Activated CD8-positive, alpha-beta memory T cell treated with anti-CD3 and anti-CD28 coated beads for 48 hours (primary cell): ENCODE results near the gene LPCAT1.
"Not testable (repeated sequence)": the region's sequence is repeated elsewhere in the genome, so short reads cannot be mapped to it uniquely, and the experiment has no call there.

ENCODE experiments used
- DNase-seq, 3 experiments: peaks; one replicate each; pipeline ENCODE4 v3.0.0-alpha.2; 2020; ENCODE audit warnings: low read depth in 2 of 3, low spot score in 2 of 3

LPCAT1 gene

DNA sequence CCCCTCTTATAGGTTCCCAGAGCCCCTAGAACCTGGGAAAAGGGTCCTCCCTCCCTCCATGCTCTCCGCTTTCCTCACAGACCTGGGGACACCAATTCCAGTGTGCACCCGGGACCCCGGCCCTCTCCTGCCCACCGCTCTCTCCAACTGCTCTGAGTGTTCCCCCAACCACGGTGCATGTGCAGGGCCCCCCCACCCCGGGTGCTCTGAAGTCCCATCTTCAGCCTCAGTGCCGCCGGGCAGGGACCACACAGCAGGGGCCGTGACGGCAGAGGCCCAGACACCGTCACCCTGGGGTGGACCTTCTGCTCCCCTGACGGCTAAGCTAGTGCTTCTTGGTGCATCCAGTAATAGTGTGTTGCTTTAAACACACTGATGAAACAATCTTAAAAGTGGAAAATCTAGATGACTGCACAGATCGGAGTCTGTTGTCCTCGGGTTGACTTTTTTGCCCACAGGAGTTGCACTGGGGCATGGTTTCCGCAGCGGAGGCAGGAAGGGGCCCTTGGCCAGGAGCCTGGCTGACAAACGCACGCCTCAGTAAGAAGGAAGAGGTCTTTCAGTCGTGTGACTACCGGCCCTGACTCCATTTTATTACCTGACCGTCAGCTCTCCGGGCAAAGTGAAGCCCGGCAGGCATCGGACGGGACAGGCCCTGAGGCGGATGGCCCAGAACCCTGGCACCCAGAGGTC is 42.3 kb downstream of the LPCAT1 start:
- DNase-seq: no peak

DNA sequence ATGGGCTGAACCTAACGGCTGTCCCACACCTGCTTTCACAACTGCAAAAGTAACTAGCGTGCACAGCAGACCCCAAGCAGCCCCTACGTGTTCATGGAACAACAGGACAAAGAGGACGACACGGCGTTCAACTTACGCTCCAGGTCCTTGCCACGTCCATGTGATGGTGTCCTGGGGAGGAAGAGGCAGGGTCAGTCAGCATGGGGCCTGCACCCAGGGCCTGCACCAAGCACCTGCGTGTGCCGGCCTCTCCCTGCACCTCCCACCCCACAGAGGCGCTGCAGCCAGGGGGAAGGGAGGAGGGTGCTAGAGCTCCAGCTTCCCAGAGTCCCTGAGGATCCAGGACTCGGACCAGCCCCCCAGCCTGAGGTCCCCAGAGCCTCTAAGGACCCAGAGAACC is 43.0 kb downstream of the LPCAT1 start:
- no peak for DNase-seq

DNA sequence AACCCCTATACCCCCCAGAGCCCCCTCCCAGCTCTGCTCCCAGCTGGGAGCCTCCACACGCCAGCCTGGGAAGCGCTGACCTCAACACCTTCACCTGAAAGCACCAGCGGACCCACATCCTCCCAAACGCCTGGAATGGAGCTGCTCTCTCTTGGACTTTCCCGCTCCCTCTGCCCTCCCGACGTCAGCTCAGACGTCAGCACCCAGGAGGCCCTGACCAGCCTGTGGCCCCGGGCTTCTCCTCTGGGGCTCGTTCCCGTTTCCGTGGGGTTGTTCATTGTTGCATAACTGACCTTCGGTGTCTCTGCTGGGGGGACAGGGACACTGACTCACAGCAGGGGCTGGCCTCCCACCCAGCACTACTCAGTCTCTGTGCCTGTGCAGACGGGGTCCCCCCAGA is 43.5 kb downstream of the LPCAT1 start:
- DNase-seq: no peak

DNA sequence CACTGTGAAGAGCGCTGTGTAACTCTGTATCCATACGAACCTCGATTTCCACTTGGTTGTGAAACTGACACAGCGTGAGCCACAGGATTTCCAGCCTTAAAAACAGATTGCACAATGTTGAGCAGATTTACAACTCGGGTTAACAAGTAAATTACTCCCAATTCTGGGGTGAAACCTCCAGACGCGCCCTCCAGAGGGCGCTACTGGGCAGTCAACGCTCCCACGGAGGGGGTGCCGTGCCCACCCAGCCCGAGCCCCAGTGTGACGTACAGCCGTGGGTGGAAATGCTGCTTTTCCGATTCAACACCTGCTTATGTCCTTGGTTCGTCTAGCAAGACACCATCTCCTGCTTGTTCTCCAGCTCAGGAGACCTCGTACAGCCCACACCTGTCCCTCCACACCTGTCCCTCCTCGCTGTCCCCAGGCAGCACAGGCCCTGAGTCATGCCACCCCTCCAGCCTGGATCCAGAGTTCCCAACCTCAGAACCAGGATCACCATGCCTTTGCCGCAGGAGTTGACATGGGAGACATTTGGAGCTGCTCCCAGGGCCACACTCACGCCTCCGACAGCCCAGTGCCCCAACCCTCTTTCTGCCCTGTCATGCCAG is 44.1 kb downstream of the LPCAT1 start:
- DNase-seq: peak in 1 of 3 experiments; percentile 40

DNA sequence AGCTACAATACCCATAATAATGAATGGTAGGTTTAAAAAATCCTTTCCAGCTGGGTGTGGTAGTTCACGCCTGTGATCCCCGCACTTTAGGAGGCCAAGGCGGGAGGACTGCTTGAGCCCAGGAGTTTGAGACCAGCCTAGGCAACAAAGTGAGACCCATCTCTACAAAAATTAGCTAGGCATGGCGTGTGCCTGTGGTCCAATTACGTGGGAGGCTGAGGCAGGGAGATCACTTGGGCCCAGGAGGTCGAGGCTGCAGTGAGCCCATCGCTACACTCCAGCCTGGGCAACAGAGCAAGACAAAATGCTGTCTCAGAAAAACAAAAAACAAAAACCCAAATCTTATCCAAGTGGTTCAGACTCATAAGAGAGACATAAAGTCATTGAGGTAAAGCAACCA is 44.7 kb downstream of the LPCAT1 start:
- no peak for DNase-seq

DNA sequence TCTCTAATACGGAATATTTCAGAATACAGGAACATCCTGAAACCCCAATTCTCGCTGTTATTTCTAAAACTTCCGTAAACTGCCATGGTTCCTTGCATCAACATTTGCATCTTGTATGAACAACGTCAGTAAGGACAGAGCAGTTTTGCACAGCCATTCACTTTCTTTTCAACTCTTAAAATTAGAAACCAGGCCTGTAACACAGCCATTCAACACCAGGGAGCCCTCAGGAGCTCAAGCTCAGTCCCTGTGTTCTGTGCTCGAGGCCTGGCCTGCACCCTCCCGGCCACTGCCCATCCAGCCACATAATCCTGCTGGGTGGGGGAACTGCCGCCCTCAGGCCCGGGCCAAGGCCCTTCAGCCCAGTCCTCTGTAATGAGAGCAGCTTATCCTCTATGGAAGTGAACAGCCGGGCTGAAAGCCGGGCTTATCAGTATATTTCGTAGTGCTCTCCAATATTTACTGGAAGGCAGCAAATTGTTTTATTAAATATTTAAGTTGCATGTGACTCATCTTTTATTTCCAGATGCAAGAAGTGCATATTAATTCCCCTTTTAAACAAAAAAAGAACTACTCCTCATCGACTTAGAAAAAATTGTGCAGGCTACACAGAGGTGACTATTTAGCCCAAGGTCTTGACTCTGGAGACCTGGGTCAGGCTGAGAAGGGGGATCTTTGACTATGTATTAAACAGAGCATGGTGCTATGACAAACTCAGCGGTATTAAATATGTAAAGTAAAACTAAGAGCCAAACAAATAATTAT is 45.3 kb downstream of the LPCAT1 start:
- no peak for DNase-seq

DNA sequence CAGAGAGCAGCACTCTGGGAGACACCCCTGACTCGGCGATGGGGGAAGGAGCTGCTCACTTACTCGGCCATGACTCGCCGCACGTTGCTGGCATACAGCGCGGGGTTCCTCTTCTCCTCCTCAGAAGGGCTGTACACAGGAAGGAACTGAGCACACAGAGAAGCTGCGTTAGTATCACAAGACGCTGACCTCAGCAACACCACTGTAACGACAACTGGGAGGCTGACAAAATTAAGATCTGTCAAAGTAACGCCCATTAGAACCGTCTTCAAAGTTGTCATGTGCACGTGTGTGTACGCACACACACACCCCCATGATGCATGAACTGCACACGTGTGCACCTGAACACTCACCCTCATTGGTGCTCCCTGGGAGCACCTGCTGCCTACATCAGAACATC is 46.4 kb downstream of the LPCAT1 start:
- no peak for DNase-seq

DNA sequence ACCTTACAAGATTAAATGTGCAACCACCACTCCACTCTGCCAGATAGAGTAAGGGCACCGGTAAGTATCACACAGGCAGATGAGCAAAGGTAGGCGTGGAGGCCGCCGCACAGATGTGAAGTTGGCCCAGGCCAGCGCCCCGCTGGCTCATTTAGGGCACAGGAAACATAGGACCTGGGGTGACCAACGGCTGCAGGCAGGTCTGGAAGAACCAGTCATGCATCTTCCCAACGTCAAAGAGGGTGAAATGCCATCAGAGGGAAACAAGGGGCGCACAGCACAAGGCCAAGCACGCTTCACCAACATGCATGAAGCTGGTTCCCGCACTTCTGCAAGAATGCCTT is 46.8 kb downstream of the LPCAT1 start:
- no peak for DNase-seq

DNA sequence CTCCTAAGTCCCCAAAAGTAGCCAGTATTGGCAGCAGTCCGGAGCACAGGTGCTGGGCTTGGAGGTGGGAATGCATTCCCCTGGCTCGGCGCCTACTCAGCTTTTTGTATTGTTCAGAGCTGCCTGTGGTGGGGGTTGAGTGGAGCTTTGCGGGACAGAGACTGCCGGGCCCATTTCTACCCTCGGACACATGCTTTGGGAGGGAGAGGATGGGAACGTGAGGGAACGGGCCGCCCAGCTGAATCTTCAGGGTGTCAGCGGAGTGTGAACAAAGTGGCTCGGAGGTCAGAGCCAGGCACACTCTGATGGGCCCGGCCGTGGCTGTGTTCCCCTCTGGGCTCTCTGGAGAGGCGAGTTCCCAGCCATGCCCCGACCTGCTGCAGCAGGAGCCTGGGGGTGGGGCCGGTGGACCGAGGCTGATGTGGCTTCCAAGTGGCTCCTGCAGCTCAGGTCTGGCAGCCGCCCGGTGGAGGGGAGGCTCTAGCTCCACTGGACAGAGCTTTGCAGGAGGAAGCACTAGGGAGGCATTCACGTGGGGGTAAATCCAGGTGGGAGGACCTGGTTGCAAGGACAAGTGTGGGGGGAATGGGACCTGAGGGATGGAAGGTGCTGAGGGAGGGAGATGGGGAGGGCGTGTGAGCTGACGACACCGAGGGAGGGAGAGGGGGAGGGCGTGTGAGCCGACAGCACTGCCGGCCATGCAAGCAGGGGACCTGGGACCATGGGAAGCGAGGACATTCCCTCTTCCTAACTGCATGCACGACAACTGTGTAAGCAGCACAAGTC is 47.4 kb downstream of the LPCAT1 start:
- DNase-seq: no peak

DNA sequence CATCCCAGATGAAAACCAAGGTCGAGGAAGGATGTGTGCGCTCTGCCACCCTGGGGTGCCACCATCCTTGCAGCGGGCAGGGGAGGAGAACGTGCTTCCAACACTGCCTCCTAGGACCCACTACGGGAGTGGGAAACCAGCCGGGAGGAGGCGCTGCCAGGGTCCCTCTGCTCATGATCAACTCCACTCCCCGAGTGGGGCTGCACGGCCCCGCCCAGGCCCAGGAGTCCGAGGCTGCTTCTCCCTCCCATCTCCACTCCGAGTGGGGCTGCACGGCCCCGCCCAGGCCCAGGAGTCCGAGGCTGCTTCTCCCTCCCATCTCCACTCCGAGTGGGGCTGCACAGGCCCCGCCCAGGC is 48.2 kb downstream of the LPCAT1 start:
- DNase-seq: not testable (repeated sequence)

DNA sequence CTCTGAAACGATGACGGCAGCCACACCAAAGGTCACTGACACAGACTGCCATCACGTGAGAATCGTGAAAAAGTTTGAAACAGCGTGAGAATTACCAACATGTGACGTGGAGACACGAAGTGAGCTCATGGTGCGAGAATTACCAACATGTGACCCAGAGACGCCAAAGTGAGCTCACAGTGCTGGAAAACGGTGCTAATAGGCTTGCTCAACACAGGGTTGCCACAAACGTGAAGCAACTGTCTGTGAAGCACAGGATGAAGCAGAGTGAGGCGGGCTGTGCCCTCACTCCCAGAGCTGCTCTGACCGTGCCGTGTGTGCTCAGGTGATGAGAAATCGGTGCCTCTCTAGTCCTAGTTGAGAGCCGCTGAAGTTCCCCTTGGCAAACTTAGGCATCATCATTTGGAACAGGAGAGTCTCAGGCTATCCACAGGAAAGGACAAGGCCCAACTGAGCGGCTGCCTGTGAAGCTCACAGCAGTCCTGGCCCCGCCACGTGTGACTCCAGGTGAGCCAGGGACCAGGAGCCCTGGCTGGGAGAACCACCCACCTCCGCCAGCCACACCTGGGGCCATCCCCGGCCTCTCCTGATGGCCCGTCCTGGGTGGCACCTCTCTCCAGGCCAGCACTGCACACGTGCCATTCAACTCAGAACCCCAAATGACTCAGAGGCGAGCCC is 48.8 kb downstream of the LPCAT1 start:
- DNase-seq: no peak

DNA sequence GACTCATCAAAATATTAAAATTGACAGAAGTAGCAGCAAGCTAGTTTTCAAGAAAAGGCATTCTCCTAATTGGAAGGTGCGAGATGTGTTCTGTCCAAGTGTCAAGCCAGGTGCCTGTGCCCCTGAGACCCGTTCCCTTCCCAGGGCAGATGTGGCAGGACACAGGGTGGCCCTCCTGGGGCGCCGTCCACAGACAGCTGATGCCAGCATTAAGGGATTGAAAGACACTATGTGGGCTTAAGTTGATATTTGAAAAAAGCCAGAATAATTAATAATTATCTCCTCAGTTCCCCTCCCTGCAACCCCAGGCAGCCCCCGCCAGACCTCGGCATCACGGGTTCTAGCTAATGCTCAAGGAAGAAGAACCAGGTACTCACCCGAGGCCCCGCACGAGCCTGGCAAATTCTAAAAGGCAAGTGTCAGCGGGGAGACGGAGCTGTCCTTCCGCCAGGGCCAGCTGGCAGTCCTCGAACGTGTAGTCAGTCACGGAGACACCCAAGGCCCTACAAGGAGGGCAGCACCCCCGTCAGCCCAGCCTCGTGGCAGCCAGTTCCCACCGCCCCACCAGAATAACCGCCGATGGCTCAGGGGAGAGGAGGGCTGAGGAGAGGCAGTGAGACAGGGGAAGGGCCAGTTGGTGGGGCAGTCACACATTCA is 49.4 kb downstream of the LPCAT1 start:
- DNase-seq: no peak

DNA sequence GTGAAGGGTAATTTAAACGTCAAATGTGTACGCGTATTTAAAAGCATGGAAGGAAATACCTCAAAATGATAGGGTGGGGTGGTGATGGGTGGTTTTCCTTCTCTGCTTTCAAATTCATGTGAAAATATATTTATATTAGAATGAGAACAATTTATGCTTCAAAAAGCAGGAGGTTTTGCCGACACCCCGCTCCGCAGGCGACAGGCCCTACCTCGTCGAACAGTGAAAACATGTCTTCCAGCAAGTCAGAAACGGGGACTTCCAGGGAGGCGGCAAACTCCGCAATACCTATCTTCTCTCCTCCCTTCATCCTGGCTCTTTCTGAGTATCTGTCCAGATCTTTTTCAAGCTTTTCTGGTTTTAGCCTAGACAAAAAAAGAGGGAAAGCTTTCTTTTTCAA is 50.0 kb downstream of the LPCAT1 start:
- DNase-seq: no peak

DNA sequence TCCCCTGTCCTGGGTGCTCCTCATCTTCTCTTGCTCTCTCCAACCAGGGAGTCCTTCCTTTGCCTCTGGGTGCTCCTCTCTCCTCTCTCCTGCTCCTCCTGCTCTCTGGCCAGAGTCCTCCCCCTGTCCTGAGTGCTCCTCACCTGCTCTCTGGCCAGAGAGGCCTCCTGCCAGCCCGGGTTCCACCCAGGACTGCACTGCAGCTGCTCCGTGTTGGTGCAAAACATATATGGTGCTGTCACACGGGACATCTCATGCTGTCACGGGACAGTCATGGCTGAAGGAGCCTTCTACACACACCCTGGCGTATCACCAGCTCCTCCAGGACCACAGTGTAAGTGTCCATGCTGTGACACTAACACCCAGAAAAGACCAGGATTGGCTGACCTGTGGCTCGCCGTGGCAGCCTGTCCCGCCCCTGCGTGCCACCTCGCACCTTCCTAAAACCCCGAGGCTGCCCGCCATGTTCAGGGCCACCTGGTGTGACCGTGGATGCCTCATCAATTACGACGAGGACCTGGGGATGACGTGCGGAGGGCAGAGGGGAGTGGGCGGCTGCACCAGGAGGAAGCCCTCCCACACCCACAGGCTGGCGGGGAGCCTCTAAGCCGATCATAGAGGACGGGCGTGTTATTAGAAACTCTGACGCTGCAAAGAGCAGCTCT is 50.7 kb downstream of the LPCAT1 start:
- DNase-seq: no peak

DNA sequence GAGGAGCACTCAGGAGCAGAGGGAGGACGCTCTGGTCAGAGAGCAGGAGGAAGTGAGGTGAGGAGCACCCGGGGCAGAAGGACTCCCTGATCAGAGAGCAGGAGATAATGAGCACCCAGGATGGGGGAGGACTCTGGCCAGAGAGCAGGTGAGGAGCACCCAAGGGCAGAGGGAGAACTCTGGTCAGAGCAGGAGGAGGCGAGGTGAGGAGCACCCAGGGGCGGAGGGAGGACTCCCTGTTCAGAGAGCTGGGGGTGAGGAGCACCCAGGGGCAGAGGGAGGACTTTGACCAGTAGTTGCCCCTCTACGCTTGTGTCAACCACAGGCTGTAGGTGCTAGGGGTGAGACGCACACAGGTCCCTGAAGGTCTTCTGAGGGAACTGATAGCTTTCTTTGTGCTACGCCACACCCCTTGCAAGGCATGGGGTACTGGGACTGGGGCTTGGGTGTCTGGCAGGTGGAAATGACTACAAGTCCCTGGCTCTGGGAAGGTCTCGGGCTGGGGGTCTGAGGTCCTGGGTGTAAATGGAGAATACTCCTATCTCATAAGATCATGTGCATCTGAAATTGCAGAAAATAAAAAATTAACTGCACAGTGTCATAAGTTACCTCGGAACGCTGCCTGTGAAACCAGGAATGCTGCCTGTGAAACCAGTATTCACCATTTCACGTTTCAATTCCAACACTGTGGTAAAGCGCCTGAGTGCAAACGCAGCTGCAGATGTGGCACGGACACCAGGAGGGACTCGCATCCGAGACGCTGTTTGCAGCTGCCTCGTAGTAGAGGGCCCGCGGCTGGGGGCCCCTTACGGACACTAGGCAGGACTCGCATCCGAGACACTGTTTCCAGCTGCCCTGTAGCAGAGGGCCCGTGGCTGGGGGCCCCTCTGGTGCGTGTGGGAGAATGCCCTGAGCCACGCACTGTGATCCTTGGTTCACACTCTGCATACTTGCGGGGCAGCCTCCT is 51.5 kb downstream of the LPCAT1 start:
- no peak for DNase-seq

DNA sequence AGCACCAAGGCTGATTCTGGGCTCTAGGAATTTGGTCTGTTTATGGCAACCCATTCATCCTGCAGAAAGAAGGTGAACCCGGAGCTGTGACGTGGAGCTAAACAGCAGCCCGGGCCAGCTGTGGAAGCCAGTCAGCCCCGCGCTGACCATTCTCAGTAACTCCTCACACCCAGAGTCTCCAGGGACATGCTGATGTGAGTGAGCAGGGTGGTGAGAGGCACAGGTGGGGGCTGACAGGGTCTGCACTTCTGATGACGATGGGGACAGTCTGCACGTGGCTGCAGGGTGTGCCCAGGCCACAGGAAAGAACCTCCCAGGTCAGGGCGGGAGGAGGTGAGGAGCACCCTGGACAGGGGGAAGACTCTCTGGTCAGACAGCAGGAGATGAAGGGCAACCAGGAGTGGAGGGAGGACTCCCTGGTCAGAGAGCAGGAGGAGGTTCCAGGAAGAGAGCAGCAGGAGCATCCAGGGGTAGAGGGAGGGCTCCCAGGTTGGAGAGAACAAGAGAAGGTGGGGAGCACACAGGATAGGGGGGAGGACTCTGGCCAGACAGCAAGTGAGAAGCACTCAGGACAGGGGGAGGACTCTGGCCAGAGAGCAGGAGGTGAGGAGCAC is 52.4 kb downstream of the LPCAT1 start:
- no peak for DNase-seq

DNA sequence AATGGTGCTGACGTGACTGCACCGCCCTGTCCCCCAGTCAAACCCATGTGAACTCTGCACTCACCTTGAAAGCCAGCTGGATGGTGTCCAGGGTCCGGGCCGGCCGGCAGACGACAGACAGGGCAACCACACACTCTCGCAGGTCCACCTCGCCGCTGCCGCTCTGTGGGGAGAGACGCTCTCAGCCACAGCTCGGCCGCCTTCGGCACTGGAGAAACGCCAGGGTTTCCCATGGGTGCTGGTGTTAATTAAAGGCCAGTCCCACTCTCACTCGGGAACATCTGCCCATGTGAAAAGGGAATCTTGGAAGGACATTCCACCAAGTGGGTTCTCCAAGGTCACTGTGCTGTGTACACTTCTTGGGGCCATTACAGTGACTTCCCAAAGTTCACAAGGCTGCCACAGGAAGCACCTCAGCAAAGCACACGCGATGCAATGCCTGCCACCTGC is 53.0 kb downstream of the LPCAT1 start:
- no peak for DNase-seq
